ENCODE measurements around the gene MTUS2.

DNA sequence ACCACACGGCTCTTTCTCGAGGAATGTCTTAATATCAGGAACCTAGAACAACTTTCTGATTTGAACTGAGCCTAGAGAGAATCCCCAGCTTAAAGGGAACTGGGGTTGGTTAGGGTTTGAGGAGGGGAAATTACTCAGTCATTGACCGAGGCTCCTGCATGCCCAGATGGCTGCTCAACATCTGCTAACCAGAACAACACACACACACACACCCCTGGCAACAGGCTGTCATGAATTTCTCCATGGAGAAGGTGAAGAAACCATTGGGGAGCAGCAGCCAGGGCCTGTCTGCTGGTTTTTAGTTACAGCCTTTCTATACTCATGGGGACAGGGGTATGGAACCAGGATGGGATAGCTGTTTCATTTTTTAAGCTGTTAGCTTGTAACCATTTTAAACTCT lies 5.2 kb downstream of the MTUS2 start:
- TF ChIP-seq CTCF (IDR thresholded peaks at IDR 0.05; ENCODE audit: low read depth, low read length, missing input control) = no peak
- no peak for TF ChIP-seq SP1 (IDR thresholded peaks at IDR 0.05)
- TF ChIP-seq JUND (IDR thresholded peaks at IDR 0.05) = no peak
